ENCODE results near the gene FRZB. TPM values are rescaled to one million over a fixed set of nuclear protein-coding genes. Genes with fewer than 3 reads are reported as not detected.

FRZB gene
- total RNA-seq, 1 donor from 2014 or later, result 42.5 TPM

GRCh38 chr2:182834293-182834692 lies 32.1 kb downstream of the FRZB start:
- no peak overlapping the region for H3K4me3 ChIP-seq
- H3K27ac ChIP-seq, result no peak overlapping the region
- no peaks in the 10 kb centered on the region for H3K27me3 ChIP-seq
- DNase-seq (ENCODE audit: low spot score in 2 of 2), result no peak
- peaks cover 3 to 5% of the 10 kb centered on the region in 2 donors for H3K36me3 ChIP-seq
- intact Hi-C loops (cut with DNase I), result no loop called here
- TF ChIP-seq CTCF (IDR thresholded peaks at IDR 0.05), result no peak
- peaks cover 0 to 3% of the 10 kb centered on the region in 2 donors for H3K4me1 ChIP-seq
- no peaks in the 10 kb centered on the region for H3K9me3 ChIP-seq

GRCh38 chr2:182833084-182833854 lies 33.2 kb downstream of the FRZB start:
- Histone ChIP-seq H3K36me3 (peaks cover 3 to 5% of the 10 kb centered on the region in 2 donors), H3K4me3 (no peak overlapping the region), H3K9me3 (no peaks in the 10 kb centered on the region), H3K27me3 (no peaks in the 10 kb centered on the region), H3K27ac (no peak overlapping the region), H3K4me1 (peaks cover 0 to 3% of the 10 kb centered on the region in 2 donors)
- TF ChIP-seq CTCF (IDR thresholded peaks at IDR 0.05), result no peak
- DNase-seq (ENCODE audit: low spot score in 2 of 2), result no peak
- intact Hi-C loops (cut with DNase I), result no loop called here

- intact Hi-C loops (cut with DNase I), result no loop called here
- DNase-seq (ENCODE audit: low spot score in 2 of 2), result no peak
- Histone ChIP-seq H3K27me3 (no peaks in the 10 kb centered on the region), H3K27ac (no peak overlapping the region), H3K9me3 (no peaks in the 10 kb centered on the region), H3K4me1 (peaks cover 3 to 7% of the 10 kb centered on the region in 2 donors), H3K4me3 (no peak overlapping the region), H3K36me3 (peaks cover 3 to 5% of the 10 kb centered on the region in 2 donors)
- TF ChIP-seq CTCF (IDR thresholded peaks at IDR 0.05), result no peak
These were observed 34.5 kb downstream of the FRZB start for GRCh38 chr2:182831921-182832320.

GRCh38 chr2:182831101-182831500 lies 35.3 kb downstream of the FRZB start:
- Histone ChIP-seq H3K36me3 (peaks cover 3 to 5% of the 10 kb centered on the region in 2 donors), H3K9me3 (no peaks in the 10 kb centered on the region), H3K27me3 (no peaks in the 10 kb centered on the region), H3K4me3 (no peak overlapping the region), H3K4me1 (peaks cover 0 to 10% of the 10 kb centered on the region in 2 donors), H3K27ac (no peak overlapping the region)
- DNase-seq (ENCODE audit: low spot score in 2 of 2), result no peak
- intact Hi-C loops (cut with DNase I), result no loop called here
- no peak for TF ChIP-seq CTCF (IDR thresholded peaks at IDR 0.05)

GRCh38 chr2:182827182-182827879 lies 39.1 kb downstream of the FRZB start:
- no peak overlapping the region for H3K4me3 ChIP-seq
- H3K36me3 ChIP-seq, result no peaks in the 10 kb centered on the region
- no peak for DNase-seq (ENCODE audit: low spot score in 2 of 2)
- H3K9me3 ChIP-seq, result no peaks in the 10 kb centered on the region
- H3K27me3 ChIP-seq, result no peaks in the 10 kb centered on the region
- peak overlapping the region; percentile 37 to 54 for H3K27ac ChIP-seq
- no peak for TF ChIP-seq CTCF (IDR thresholded peaks at IDR 0.05)
- intact Hi-C loops (cut with DNase I), result no loop called here
- H3K4me1 ChIP-seq, result peaks cover 0 to 10% of the 10 kb centered on the region in 2 donors

Data from ascending aorta (tissue), 2 donors.